HCT116 (cell line): Measurements from ENCODE around the gene MXRA7. TPM values are rescaled to one million over a fixed set of nuclear protein-coding genes. Genes with fewer than 3 reads are reported as not detected.

Experiments
- ATAC-seq: fragments of 200-7000 bp; cut with Tn5 transposase; 2 replicates; pipeline ENCODE4 v1.9.1; 2020; ENCODE audit warnings: mild to moderate bottlenecking, moderate library complexity
- Bru-seq: library from RNA; stranded (reverse); fragments of 400-500 nt; gene quantifications from one replicate; lab custom pipeline; 2021; lab: Mats Ljungman, UMichigan
- BruChase-seq, 2 experiments: library from RNA; stranded (reverse); fragments of 400-500 nt; gene quantifications; one replicate each; lab custom pipeline; 2021; lab: Mats Ljungman, UMichigan
- BruUV-seq: library from RNA; stranded (reverse); fragments of 400-500 nt; replicated peaks from 2 replicates; lab custom pipeline; 2021; lab: Mats Ljungman, UMichigan
- CTCF ChIA-PET: fragments of 300-600 bp; sonication (Branson Sonifier 250); formaldehyde crosslinking; loops from one replicate; lab custom pipeline; 2021; ENCODE audit warnings: antibody characterized with exemption; lab: Charles Lee
- POLR2A ChIA-PET: fragments of 300-600, 350-600 bp; sonication (Branson Sonifier 250); formaldehyde crosslinking; loops from one replicate; lab custom pipeline; 2021; ENCODE audit warnings: antibody characterized with exemption; lab: Charles Lee
- RAD21 ChIA-PET, 2 experiments: fragments of 300-600 bp; sonication (Branson Sonifier 250); formaldehyde crosslinking; loops; one replicate each; lab custom pipeline; 2023; ENCODE audit warnings: low total read pairs in 2 of 2; ENCODE audit not compliant: uncharacterized antibody in 2 of 2, unreplicated experiment in 2 of 2, low non-redundant PET in 1 of 2; lab: Charles Lee
- DNase-seq: peaks from one replicate; pipeline ENCODE4 v3.0.0-alpha.2; 2010; ENCODE audit warnings: low read depth, low spot score
- H2AFZ ChIP-seq: fragments of 200-600 bp; shearing (Covaris generic), sonication (generic); 2 replicates; pipeline ENCODE4 v1.6.1; 2017; ENCODE audit warnings: low read depth, mixed run types, mixed read lengths, antibody characterized with exemption, low read length; ENCODE audit not compliant: poor library complexity, severe bottlenecking
- H3K27ac ChIP-seq: 2 replicates; pipeline ENCODE4 v1.5.1; 2012; ENCODE audit warnings: low read depth, low read length
- H3K27me3 ChIP-seq: fragments of 200-600 bp; sonication (generic); 2 replicates; pipeline ENCODE4 v1.6.1; 2016; ENCODE audit warnings: mixed run types, low read length, mixed read lengths; ENCODE audit not compliant: insufficient read depth
- H3K36me3 ChIP-seq, 2 experiments: fragments of 200-500 bp in 1 of 2; fragments of 200-600 bp in 1 of 2; sonication (Bioruptor generic) in 1 of 2; sonication (generic) in 1 of 2; 2 replicates each; pipeline versions ENCODE4 v1.5.1 to v1.6.1; 2014 to 2016; ENCODE audit warnings: low read length in 2 of 2, inconsistent platforms in 1 of 2, mixed read lengths in 1 of 2, mixed run types in 1 of 2; ENCODE audit not compliant: insufficient read depth in 2 of 2, control insufficient read depth in 1 of 2
- H3K4me1 ChIP-seq, 2 experiments: fragments of 200-600 bp in 1 of 2; sonication (generic) in 1 of 2; 2 replicates each; pipeline versions ENCODE4 v1.5.1 to v1.6.1; 2012 to 2017; ENCODE audit warnings: low read length in 2 of 2, inconsistent platforms in 1 of 2, mild to moderate bottlenecking in 1 of 2, mixed read lengths in 1 of 2, mixed run types in 1 of 2, moderate library complexity in 1 of 2; ENCODE audit not compliant: insufficient read depth in 2 of 2, control insufficient read depth in 1 of 2
- H3K4me2 ChIP-seq: fragments of 200-600 bp; sonication (generic); 2 replicates; pipeline ENCODE4 v1.6.1; 2017; ENCODE audit warnings: mixed run types, low read length, mixed read lengths
- H3K4me3 ChIP-seq, 2 experiments: fragments of 200-600 bp in 1 of 2; sonication (generic) in 1 of 2; replicated peaks in 1 of 2; 2 replicates each; pipeline ENCODE4 v1.5.1; 2011 to 2016; ENCODE audit warnings: low read length in 2 of 2, control low read depth in 1 of 2, low read depth in 1 of 2, mild to moderate bottlenecking in 1 of 2, mixed read lengths in 1 of 2, mixed run types in 1 of 2
- H3K79me2 ChIP-seq: fragments of 200-600 bp; sonication (generic); 2 replicates; pipeline ENCODE4 v1.6.1; 2017; ENCODE audit warnings: mild to moderate bottlenecking, mixed run types, low read length, moderate library complexity, mixed read lengths; ENCODE audit not compliant: insufficient read depth
- H3K9ac ChIP-seq: fragments of 200-600 bp; sonication (generic); 2 replicates; pipeline ENCODE4 v1.6.1; 2016; ENCODE audit warnings: low read length, mixed read lengths
- H3K9me2 ChIP-seq: fragments of 200-600 bp; sonication (generic), shearing (Covaris generic); 2 replicates; pipeline ENCODE4 v1.6.1; 2017; ENCODE audit warnings: mixed run types, mild to moderate bottlenecking, moderate library complexity; ENCODE audit not compliant: insufficient read depth
- H3K9me3 ChIP-seq, 2 experiments: fragments of 200-500 bp in 1 of 2; fragments of 200-600 bp in 1 of 2; sonication (Bioruptor generic) in 1 of 2; sonication (generic) in 1 of 2; 2 replicates each; pipeline ENCODE4 v1.6.1; 2014 to 2017; ENCODE audit warnings: low read length in 2 of 2, mixed read lengths in 2 of 2, inconsistent platforms in 1 of 2, low read depth in 1 of 2, mild to moderate bottlenecking in 1 of 2, mixed run types in 1 of 2, moderate library complexity in 1 of 2; ENCODE audit not compliant: control insufficient read depth in 1 of 2, insufficient read depth in 1 of 2
- H4K20me1 ChIP-seq: fragments of 200-600 bp; sonication (generic), shearing (Covaris generic); 2 replicates; pipeline ENCODE4 v1.6.1; 2017; ENCODE audit warnings: mixed run types, mild to moderate bottlenecking, moderate library complexity; ENCODE audit not compliant: insufficient read depth
- ATF3 ChIP-seq: IDR thresholded peaks from 2 replicates; pipeline ENCODE4 v1.6.1; 2012
- CBX3 ChIP-seq: IDR thresholded peaks from 2 replicates; pipeline ENCODE4 v1.6.1; 2012; ENCODE audit warnings: low read depth
- EGR1 ChIP-seq: IDR thresholded peaks from 2 replicates; pipeline ENCODE4 v1.6.1; 2012; ENCODE audit warnings: low read depth
- ELF1 ChIP-seq: IDR thresholded peaks from 2 replicates; pipeline ENCODE4 v1.6.1; 2012; ENCODE audit warnings: low read depth, borderline replicate concordance
- FOSL1 ChIP-seq: IDR thresholded peaks from 2 replicates; pipeline ENCODE4 v1.6.1; 2012; ENCODE audit warnings: low read depth
- MAX ChIP-seq: IDR thresholded peaks from 2 replicates; pipeline ENCODE4 v1.6.1; 2012
- POLR2A ChIP-seq: IDR thresholded peaks from 2 replicates; pipeline ENCODE4 v1.7.0; 2011; ENCODE audit warnings: borderline replicate concordance; ENCODE audit not compliant: insufficient read depth, insufficient read length; ENCODE audit errors: extremely low read depth
- REST ChIP-seq: IDR thresholded peaks from 2 replicates; pipeline ENCODE4 v1.6.1; 2012; ENCODE audit warnings: low read depth
- SP1 ChIP-seq: IDR thresholded peaks from 2 replicates; pipeline ENCODE4 v1.6.1; 2012; ENCODE audit warnings: low read depth
- SRF ChIP-seq: IDR thresholded peaks from 2 replicates; pipeline ENCODE4 v1.6.1; 2012; ENCODE audit warnings: low read depth
- TCF7L2 ChIP-seq: IDR thresholded peaks from 2 replicates; pipeline ENCODE4 v1.7.0; 2011; ENCODE audit warnings: borderline replicate concordance, inconsistent platforms; ENCODE audit not compliant: insufficient read depth, insufficient read length; ENCODE audit errors: extremely low read depth
- ZFX ChIP-seq: fragments of 450-650 bp; IDR thresholded peaks from 2 replicates; pipeline ENCODE4 v1.6.1; 2017
- intact Hi-C: fragments of 100-400 bp; cut with micrococcal nuclease; formaldehyde crosslinking; loops from 2 replicates; pipeline ENCODE4 v1.10.0; 2022
- long read RNA-seq: library from polyadenylated mRNA; unstranded; transcript quantifications from one replicate; pipeline ENCODE4 v2.0.0, GENCODE V29; 2021; ENCODE audit not compliant: unreplicated experiment
- polyA plus RNA-seq: library from polyadenylated mRNA; unstranded; fragments of >200 nt; gene quantifications from 2 replicates; pipeline ENCODE4 v1.2.1, GENCODE V29; 2012; ENCODE audit warnings: missing spikeins
- total RNA-seq: library from RNA; stranded (reverse); gene quantifications from one replicate; pipeline ENCODE4 v1.2.1, GENCODE V29; 2021; ENCODE audit not compliant: unreplicated experiment

The MXRA7 gene
- total RNA-seq = 57.1 TPM
- 41.8 and 61.1 TPM in 2 replicates for polyA plus RNA-seq
- Bru-seq, nascent RNA = percentile 57 among the genes with signal in this experiment
- BruChase-seq, experiment 1, labeled RNA remaining after a 6-hour chase = percentile 68 among the genes with signal in this experiment
- BruChase-seq, experiment 2, labeled RNA remaining after a 2-hour chase = percentile 57 among the genes with signal in this experiment
- long read RNA-seq, full-length matches to known transcripts = 253 of 271 reads
- long read RNA-seq, partial matches to known transcripts = 1 of 271 reads
- long read RNA-seq, other reads (novel, unspliced or antisense) = 17 of 271 reads

- H2AFZ ChIP-seq = peak within 1 kb of the TSS; percentile 48
- H3K27ac ChIP-seq = peak within 1 kb of the TSS; percentile 47
- peak within 1 kb of the TSS; percentile 92 for H3K4me2 ChIP-seq
- no peaks in the 10 kb centered on the region for H3K27me3 ChIP-seq
- H3K9me3 ChIP-seq = no peaks in the 10 kb centered on the region
- RAD21 ChIA-PET = no interaction called here
- H3K79me2 ChIP-seq = peaks cover 29% of the 10 kb centered on the region
- ATAC-seq (peak; percentile 81), DNase-seq (no peak)
- TF ChIP-seq MAX (peak; percentile 47; the same call in 1 of the 2 replicates), SP1 (peak; percentile 18; the same call in 1 of the 2 replicates), SRF (no peak), POLR2A (peak; percentile 34), CBX3 (no peak), ELF1 (no peak), ATF3 (no peak), REST (no peak), EGR1 (peak; percentile 92), TCF7L2 (no peak), ZFX (no peak), FOSL1 (no peak)
- no TSS peak for BruUV-seq
- H4K20me1 ChIP-seq = peaks cover 4% of the 10 kb centered on the region; the same call in 1 of the 2 replicates
- intact Hi-C loops = no loop called here
- no peaks in the 10 kb centered on the region for H3K9me2 ChIP-seq
- CTCF ChIA-PET = interaction anchor here (3.3 kb wide), 1 partner anchor 30 kb away, joined by 12 read pairs; no protein-coding TSS in a partner anchor
- peaks cover 12 to 24% of the 10 kb centered on the region in 2 experiments; a peak in 2 of 4 replicates for H3K36me3 ChIP-seq
- peaks cover 19 to 30% of the 10 kb centered on the region in 2 experiments for H3K4me1 ChIP-seq
- POLR2A ChIA-PET = interaction anchor here (1.4 kb wide), 1 partner anchor 9 kb away, joined by 3 read pairs; no protein-coding TSS in a partner anchor
- H3K9ac ChIP-seq = peak within 1 kb of the TSS; percentile 79
- H3K4me3 ChIP-seq = peak within 1 kb of the TSS; percentile 63 to 80
Measured at GRCh38 chr17:76710863-76711611, at the start of gene MXRA7. Gene MXRA7, minus strand, starts transcription at chr17:76710965. Its CDS starts 19 bp downstream, at chr17:76710946.
